GM12864 (cell line): ENCODE results near the gene ARHGEF38.

Experiments used
- DNase-seq: peaks from one replicate; pipeline ENCODE4 v3.0.0-alpha.2; 2011; ENCODE audit warnings: low read depth
- H3K4me3 ChIP-seq: 2 replicates; pipeline ENCODE4 v1.5.1; 2011; ENCODE audit warnings: mild to moderate bottlenecking, low read depth, low read length, control low read depth
- CTCF ChIP-seq: IDR thresholded peaks from 2 replicates; pipeline ENCODE4 v1.5.1; 2011; ENCODE audit warnings: low read depth, mild to moderate bottlenecking, moderate library complexity, low read length, control low read depth, inconsistent platforms; ENCODE audit errors: missing control alignments

ARHGEF38 gene

GRCh38 chr4:105622269-105622668 is 69.8 kb downstream of the ARHGEF38 start:
- no peak for DNase-seq
- TF ChIP-seq CTCF: no peak

GRCh38 chr4:105623099-105623498 is 70.7 kb downstream of the ARHGEF38 start:
- H3K4me3 ChIP-seq: no peak overlapping the region
- no peak for DNase-seq
- no peak for TF ChIP-seq CTCF

More at GRCh38 chr4:105622269-105622668, 69.8 kb downstream of the ARHGEF38 start:
- H3K4me3 ChIP-seq: no peak overlapping the region

- DNase-seq: no peak
- TF ChIP-seq CTCF: no peak
- no peak overlapping the region for H3K4me3 ChIP-seq
Measured at GRCh38 chr4:105624530-105624929, 72.1 kb downstream of the ARHGEF38 start.

GRCh38 chr4:105625214-105625613 is 72.8 kb downstream of the ARHGEF38 start:
- DNase-seq: no peak
- no peak overlapping the region for H3K4me3 ChIP-seq
- no peak for TF ChIP-seq CTCF

GRCh38 chr4:105626846-105627245 is 74.4 kb downstream of the ARHGEF38 start:
- no peak for TF ChIP-seq CTCF
- H3K4me3 ChIP-seq: no peak overlapping the region
- DNase-seq: no peak

GRCh38 chr4:105627620-105628019 is 75.2 kb downstream of the ARHGEF38 start:
- no peak overlapping the region for H3K4me3 ChIP-seq
- DNase-seq: no peak
- no peak for TF ChIP-seq CTCF
